Measurements from ENCODE around the gene RNF215.
"Not testable (repeated sequence)": the region's sequence is repeated elsewhere in the genome, so short reads cannot be mapped to it uniquely, and the experiment has no call there.

RNF215 gene

DNA sequence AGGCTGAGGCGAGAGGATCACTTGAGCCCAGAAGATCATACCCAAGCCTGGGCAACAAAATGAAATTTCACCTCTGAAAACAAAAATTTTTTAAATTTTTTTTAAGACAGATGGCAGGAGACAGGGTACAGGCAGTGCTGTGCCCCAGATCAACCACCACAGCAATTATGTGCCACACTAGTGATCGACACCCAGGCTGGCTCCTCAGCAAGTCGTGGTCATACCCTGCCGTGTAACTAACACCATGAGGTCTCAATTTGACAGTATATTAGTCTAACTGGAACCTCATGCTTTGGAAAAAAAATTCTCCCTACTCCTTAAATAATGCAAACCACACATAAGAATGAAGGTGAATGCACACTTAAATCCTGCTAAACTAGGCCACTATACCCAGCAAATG lies 38.8 kb downstream of the RNF215 start:
- DNase-seq (ENCODE audit: low spot score): no peak
- TF ChIP-seq, protein P1, sequence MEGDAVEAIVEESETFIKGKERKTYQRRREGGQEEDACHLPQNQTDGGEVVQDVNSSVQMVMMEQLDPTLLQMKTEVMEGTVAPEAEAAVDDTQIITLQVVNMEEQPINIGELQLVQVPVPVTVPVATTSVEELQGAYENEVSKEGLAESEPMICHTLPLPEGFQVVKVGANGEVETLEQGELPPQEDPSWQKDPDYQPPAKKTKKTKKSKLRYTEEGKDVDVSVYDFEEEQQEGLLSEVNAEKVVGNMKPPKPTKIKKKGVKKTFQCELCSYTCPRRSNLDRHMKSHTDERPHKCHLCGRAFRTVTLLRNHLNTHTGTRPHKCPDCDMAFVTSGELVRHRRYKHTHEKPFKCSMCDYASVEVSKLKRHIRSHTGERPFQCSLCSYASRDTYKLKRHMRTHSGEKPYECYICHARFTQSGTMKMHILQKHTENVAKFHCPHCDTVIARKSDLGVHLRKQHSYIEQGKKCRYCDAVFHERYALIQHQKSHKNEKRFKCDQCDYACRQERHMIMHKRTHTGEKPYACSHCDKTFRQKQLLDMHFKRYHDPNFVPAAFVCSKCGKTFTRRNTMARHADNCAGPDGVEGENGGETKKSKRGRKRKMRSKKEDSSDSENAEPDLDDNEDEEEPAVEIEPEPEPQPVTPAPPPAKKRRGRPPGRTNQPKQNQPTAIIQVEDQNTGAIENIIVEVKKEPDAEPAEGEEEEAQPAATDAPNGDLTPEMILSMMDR (IDR thresholded peaks at IDR 0.05; ENCODE audit: extremely low read depth, insufficient read depth, missing control alignments): no peak
- in situ Hi-C loops (cut with MboI; ENCODE audit: low pct_unique_long_range_greater_than_20kb, low sequenced_read_pairs, unreplicated experiment): no loop called here

DNA sequence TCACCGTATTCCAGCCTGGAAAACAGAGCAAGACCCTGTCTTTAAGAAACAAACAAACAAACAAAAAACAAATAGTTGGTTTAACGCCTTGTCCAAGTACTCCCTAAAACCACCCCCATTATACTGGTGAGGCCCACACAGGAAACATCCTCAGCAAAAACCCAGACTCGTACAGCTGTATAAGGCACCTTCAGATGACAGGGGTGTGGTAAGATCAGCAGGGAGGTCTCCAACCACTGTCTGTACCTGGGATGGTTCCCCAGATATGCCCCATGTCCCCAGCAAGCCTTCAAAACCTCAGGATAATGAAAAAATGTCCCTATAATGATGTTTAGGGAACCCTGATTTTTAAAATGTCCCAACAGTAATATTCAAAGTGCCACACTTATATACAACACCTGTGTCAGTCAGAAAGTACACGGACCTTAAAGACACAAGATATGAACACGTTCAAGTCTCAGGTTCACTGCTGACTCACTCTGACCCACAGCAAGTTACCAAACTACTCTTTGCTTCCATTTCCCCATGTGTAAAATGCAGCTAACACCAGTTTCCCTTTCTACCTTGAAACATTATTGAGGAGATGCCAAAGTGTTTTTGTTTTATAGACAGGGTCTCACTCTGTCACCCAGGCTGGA lies 39.8 kb downstream of the RNF215 start:
- TF ChIP-seq, protein P1 (IDR thresholded peaks at IDR 0.05; ENCODE audit: extremely low read depth, insufficient read depth, missing control alignments): no peak
- peak; percentile 51 for DNase-seq (ENCODE audit: low spot score)
- in situ Hi-C loops (cut with MboI; ENCODE audit: low pct_unique_long_range_greater_than_20kb, low sequenced_read_pairs, unreplicated experiment): no loop called here

DNA sequence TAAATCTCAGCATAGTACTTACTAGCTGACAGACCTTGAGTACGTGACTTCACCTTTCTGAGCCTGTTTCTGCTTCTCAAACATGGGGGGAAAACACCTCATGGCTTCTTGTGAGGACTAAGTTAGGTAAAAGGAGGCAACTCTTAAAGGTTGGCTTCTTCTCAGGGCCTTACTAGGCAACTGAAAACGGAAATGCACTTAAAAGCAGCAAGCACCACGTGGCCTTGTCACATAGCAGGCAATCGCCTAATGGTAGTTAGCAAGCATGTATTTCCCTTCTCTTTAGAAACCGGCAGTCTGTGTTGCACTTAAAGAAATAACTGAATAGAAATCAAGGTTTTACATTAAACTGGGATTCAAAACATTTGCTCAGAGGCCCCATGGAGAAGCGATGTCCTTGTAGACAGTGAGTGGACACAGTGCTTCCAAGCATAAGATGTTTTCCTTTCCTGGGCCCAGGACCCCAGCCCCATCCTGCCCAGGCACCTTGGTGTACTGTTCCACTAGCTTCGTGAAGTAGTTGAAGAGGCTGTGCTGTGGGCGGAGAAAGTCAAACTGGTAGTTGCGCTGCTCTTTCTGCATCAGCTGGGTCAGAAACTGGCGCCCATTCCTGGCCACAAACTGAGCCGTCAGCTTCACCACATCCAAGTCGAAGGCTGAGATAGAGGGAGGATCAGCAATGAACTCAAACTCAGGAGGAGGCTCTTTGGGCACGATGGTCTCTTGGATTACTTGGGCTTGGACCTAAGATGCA lies 42.6 kb downstream of the RNF215 start:
- TF ChIP-seq, protein P1 (IDR thresholded peaks at IDR 0.05; ENCODE audit: extremely low read depth, insufficient read depth, missing control alignments): no peak
- in situ Hi-C loops (cut with MboI; ENCODE audit: low pct_unique_long_range_greater_than_20kb, low sequenced_read_pairs, unreplicated experiment): no loop called here
- DNase-seq (ENCODE audit: low spot score): no peak

DNA sequence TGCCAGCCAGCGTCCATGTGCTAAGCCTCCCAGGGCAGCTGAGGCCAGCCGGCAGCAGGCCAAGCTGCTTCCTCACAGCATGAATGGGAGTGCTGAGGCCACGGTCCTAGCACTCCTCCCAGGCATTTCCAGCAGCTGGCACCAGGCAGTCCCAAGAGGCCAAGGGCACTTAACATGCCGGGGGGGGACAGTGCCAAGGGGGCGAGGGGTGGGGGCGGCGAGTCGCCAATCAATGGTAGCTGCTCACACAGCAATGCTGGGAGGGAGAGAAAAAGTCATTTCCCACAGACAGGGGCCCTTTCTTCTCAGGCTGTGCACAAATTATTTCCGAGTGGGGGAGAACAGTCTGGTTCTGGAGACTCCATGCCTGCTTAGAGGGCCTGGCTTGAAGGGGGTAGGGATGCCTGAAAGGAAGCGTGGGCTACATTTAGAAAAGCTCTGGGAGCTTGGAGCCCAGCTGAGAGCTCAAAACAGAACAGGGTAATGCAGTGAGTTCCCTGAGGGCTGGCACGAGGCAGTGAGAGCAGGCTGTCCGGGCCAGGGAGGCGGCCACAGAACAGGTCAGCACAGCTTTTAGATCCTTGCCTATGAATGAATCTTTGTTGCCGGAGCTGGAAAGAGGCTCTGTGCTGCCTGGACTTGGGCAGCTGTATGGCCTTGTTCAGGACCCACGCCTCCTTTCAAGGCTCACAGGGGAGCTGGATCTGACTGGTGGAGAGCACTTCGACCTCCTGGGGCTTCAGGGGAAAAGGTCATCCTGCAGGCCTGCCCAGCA lies 46.1 kb downstream of the RNF215 start:
- DNase-seq (ENCODE audit: low spot score): no peak
- TF ChIP-seq, protein P1 (IDR thresholded peaks at IDR 0.05; ENCODE audit: extremely low read depth, insufficient read depth, missing control alignments): no peak
- in situ Hi-C loops (cut with MboI; ENCODE audit: low pct_unique_long_range_greater_than_20kb, low sequenced_read_pairs, unreplicated experiment): no loop called here

DNA sequence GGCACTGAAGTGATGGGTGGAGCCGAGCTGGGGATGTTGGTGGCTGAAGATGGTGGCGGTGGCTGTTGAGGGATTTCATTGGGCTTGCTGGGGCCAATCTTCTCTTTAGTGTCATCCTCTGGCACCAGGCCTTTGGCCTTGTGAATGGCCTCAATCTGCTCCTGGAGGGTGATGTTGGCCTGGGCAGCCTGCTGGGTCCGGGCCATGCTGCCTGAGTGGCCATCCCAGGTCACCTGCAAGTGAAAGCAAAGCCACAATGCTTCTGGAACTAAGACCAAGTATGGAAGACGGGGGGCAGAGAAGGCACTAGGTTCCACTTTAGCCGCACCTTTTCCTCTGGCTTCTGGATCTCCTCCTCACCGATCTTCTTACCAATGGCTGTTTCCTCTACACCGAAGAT lies 48.4 kb downstream of the RNF215 start:
- no peak for DNase-seq (ENCODE audit: low spot score)
- in situ Hi-C loops (cut with MboI; ENCODE audit: low pct_unique_long_range_greater_than_20kb, low sequenced_read_pairs, unreplicated experiment): no loop called here
- TF ChIP-seq, protein P1 (IDR thresholded peaks at IDR 0.05; ENCODE audit: extremely low read depth, insufficient read depth, missing control alignments): no peak

DNA sequence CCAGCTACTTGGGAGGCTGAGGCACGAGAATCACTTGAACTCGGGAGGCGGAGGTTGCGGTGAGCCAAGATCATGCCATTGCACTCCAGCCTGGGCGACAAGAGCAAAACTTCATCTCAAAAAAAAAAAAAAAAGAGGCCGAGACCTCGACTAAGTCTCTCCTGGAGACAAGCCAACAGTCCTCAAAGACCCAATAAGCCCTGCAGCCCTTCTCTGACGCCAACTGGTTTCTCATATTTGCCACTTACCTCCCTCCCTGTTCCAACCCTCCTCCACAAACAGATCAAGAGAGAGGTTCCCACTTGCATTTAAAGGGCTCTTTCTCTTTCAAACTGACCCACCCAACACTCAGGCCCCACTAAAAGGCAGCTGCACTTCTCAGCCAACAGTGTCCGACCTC lies 48.9 kb downstream of the RNF215 start:
- DNase-seq (ENCODE audit: low spot score); in situ Hi-C loops (cut with MboI; ENCODE audit: low pct_unique_long_range_greater_than_20kb, low sequenced_read_pairs, unreplicated experiment): not testable (repeated sequence)

DNA sequence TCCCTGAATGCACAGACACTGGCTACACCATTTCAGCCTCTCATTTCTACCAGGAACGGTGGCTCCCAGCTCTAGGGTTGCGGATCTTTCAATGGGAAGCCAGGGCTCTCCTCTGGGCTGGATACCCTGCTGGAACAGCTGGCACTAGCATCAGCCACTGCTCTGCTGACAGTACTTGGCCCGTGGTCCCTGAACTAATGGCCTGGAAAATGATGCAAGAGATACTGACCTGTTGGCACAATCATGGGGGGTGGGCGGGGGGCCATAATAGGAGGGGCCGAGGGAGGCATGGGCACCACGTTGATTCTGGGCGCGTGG lies 49.8 kb downstream of the RNF215 start:
- TF ChIP-seq, protein P1 (IDR thresholded peaks at IDR 0.05; ENCODE audit: extremely low read depth, insufficient read depth, missing control alignments): no peak
- DNase-seq (ENCODE audit: low spot score): no peak
- in situ Hi-C loops (cut with MboI; ENCODE audit: low pct_unique_long_range_greater_than_20kb, low sequenced_read_pairs, unreplicated experiment): no loop called here
